HCT116 (cell line): ENCODE measurements around the gene PHF2. TPM values are rescaled to one million over a fixed set of nuclear protein-coding genes. Genes with fewer than 3 reads are reported as not detected.

ENCODE experiments used
- ATAC-seq: fragments of 200-7000 bp; cut with Tn5 transposase; 2 replicates; pipeline ENCODE4 v1.9.1; 2020; ENCODE audit warnings: mild to moderate bottlenecking, moderate library complexity
- BruUV-seq: library from RNA; stranded (reverse); fragments of 400-500 nt; replicated peaks from 2 replicates; lab custom pipeline; 2021; lab: Mats Ljungman, UMichigan
- CTCF ChIA-PET: fragments of 300-600 bp; sonication (Branson Sonifier 250); formaldehyde crosslinking; loops from one replicate; lab custom pipeline; 2021; ENCODE audit warnings: antibody characterized with exemption; lab: Charles Lee
- POLR2A ChIA-PET: fragments of 300-600, 350-600 bp; sonication (Branson Sonifier 250); formaldehyde crosslinking; loops from one replicate; lab custom pipeline; 2021; ENCODE audit warnings: antibody characterized with exemption; lab: Charles Lee
- RAD21 ChIA-PET, 2 experiments: fragments of 300-600 bp; sonication (Branson Sonifier 250); formaldehyde crosslinking; loops; one replicate each; lab custom pipeline; 2023; ENCODE audit warnings: low total read pairs in 2 of 2; ENCODE audit not compliant: uncharacterized antibody in 2 of 2, unreplicated experiment in 2 of 2, low non-redundant PET in 1 of 2; lab: Charles Lee
- DNase-seq: peaks from one replicate; pipeline ENCODE4 v3.0.0-alpha.2; 2010; ENCODE audit warnings: low read depth, low spot score
- H2AFZ ChIP-seq: fragments of 200-600 bp; shearing (Covaris generic), sonication (generic); 2 replicates; pipeline ENCODE4 v1.6.1; 2017; ENCODE audit warnings: low read depth, mixed run types, mixed read lengths, antibody characterized with exemption, low read length; ENCODE audit not compliant: poor library complexity, severe bottlenecking
- H3K27ac ChIP-seq: 2 replicates; pipeline ENCODE4 v1.5.1; 2012; ENCODE audit warnings: low read depth, low read length
- H3K27me3 ChIP-seq: fragments of 200-600 bp; sonication (generic); 2 replicates; pipeline ENCODE4 v1.6.1; 2016; ENCODE audit warnings: mixed run types, low read length, mixed read lengths; ENCODE audit not compliant: insufficient read depth
- H3K36me3 ChIP-seq, 2 experiments: fragments of 200-500 bp in 1 of 2; fragments of 200-600 bp in 1 of 2; sonication (Bioruptor generic) in 1 of 2; sonication (generic) in 1 of 2; 2 replicates each; pipeline versions ENCODE4 v1.5.1 to v1.6.1; 2014 to 2016; ENCODE audit warnings: low read length in 2 of 2, inconsistent platforms in 1 of 2, mixed read lengths in 1 of 2, mixed run types in 1 of 2; ENCODE audit not compliant: insufficient read depth in 2 of 2, control insufficient read depth in 1 of 2
- H3K4me1 ChIP-seq, 2 experiments: fragments of 200-600 bp in 1 of 2; sonication (generic) in 1 of 2; 2 replicates each; pipeline versions ENCODE4 v1.5.1 to v1.6.1; 2012 to 2017; ENCODE audit warnings: low read length in 2 of 2, inconsistent platforms in 1 of 2, mild to moderate bottlenecking in 1 of 2, mixed read lengths in 1 of 2, mixed run types in 1 of 2, moderate library complexity in 1 of 2; ENCODE audit not compliant: insufficient read depth in 2 of 2, control insufficient read depth in 1 of 2
- H3K4me2 ChIP-seq: fragments of 200-600 bp; sonication (generic); 2 replicates; pipeline ENCODE4 v1.6.1; 2017; ENCODE audit warnings: mixed run types, low read length, mixed read lengths
- H3K4me3 ChIP-seq, 2 experiments: fragments of 200-600 bp in 1 of 2; sonication (generic) in 1 of 2; replicated peaks in 1 of 2; 2 replicates each; pipeline ENCODE4 v1.5.1; 2011 to 2016; ENCODE audit warnings: low read length in 2 of 2, control low read depth in 1 of 2, low read depth in 1 of 2, mild to moderate bottlenecking in 1 of 2, mixed read lengths in 1 of 2, mixed run types in 1 of 2
- H3K79me2 ChIP-seq: fragments of 200-600 bp; sonication (generic); 2 replicates; pipeline ENCODE4 v1.6.1; 2017; ENCODE audit warnings: mild to moderate bottlenecking, mixed run types, low read length, moderate library complexity, mixed read lengths; ENCODE audit not compliant: insufficient read depth
- H3K9ac ChIP-seq: fragments of 200-600 bp; sonication (generic); 2 replicates; pipeline ENCODE4 v1.6.1; 2016; ENCODE audit warnings: low read length, mixed read lengths
- H3K9me2 ChIP-seq: fragments of 200-600 bp; sonication (generic), shearing (Covaris generic); 2 replicates; pipeline ENCODE4 v1.6.1; 2017; ENCODE audit warnings: mixed run types, mild to moderate bottlenecking, moderate library complexity; ENCODE audit not compliant: insufficient read depth
- H3K9me3 ChIP-seq, 2 experiments: fragments of 200-500 bp in 1 of 2; fragments of 200-600 bp in 1 of 2; sonication (Bioruptor generic) in 1 of 2; sonication (generic) in 1 of 2; 2 replicates each; pipeline ENCODE4 v1.6.1; 2014 to 2017; ENCODE audit warnings: low read length in 2 of 2, mixed read lengths in 2 of 2, inconsistent platforms in 1 of 2, low read depth in 1 of 2, mild to moderate bottlenecking in 1 of 2, mixed run types in 1 of 2, moderate library complexity in 1 of 2; ENCODE audit not compliant: control insufficient read depth in 1 of 2, insufficient read depth in 1 of 2
- H4K20me1 ChIP-seq: fragments of 200-600 bp; sonication (generic), shearing (Covaris generic); 2 replicates; pipeline ENCODE4 v1.6.1; 2017; ENCODE audit warnings: mixed run types, mild to moderate bottlenecking, moderate library complexity; ENCODE audit not compliant: insufficient read depth
- ATF3 ChIP-seq: IDR thresholded peaks from 2 replicates; pipeline ENCODE4 v1.6.1; 2012
- CBX3 ChIP-seq: IDR thresholded peaks from 2 replicates; pipeline ENCODE4 v1.6.1; 2012; ENCODE audit warnings: low read depth
- CEBPB ChIP-seq: IDR thresholded peaks from 2 replicates; pipeline ENCODE4 v1.6.1; 2012; ENCODE audit warnings: low read depth
- ELF1 ChIP-seq: IDR thresholded peaks from 2 replicates; pipeline ENCODE4 v1.6.1; 2012; ENCODE audit warnings: low read depth, borderline replicate concordance
- FOSL1 ChIP-seq: IDR thresholded peaks from 2 replicates; pipeline ENCODE4 v1.6.1; 2012; ENCODE audit warnings: low read depth
- JUND ChIP-seq: IDR thresholded peaks from 2 replicates; pipeline ENCODE4 v1.6.1; 2012
- POLR2A ChIP-seq: IDR thresholded peaks from 2 replicates; pipeline ENCODE4 v1.7.0; 2011; ENCODE audit warnings: borderline replicate concordance; ENCODE audit not compliant: insufficient read depth, insufficient read length; ENCODE audit errors: extremely low read depth
- POLR2AphosphoS5 ChIP-seq: IDR thresholded peaks from 2 replicates; pipeline ENCODE4 v1.6.1; 2011; ENCODE audit warnings: mild to moderate bottlenecking, low read depth, low read length, moderate library complexity
- RAD21 ChIP-seq: IDR thresholded peaks from 2 replicates; pipeline ENCODE4 v1.6.1; 2012; ENCODE audit warnings: low read depth, mild to moderate bottlenecking
- SIN3A ChIP-seq: IDR thresholded peaks from 2 replicates; pipeline ENCODE4 v1.6.1; 2012; ENCODE audit warnings: low read depth
- SP1 ChIP-seq: IDR thresholded peaks from 2 replicates; pipeline ENCODE4 v1.6.1; 2012; ENCODE audit warnings: low read depth
- SRF ChIP-seq: IDR thresholded peaks from 2 replicates; pipeline ENCODE4 v1.6.1; 2012; ENCODE audit warnings: low read depth
- TCF7L2 ChIP-seq: IDR thresholded peaks from 2 replicates; pipeline ENCODE4 v1.7.0; 2011; ENCODE audit warnings: borderline replicate concordance, inconsistent platforms; ENCODE audit not compliant: insufficient read depth, insufficient read length; ENCODE audit errors: extremely low read depth
- YY1 ChIP-seq: IDR thresholded peaks from 2 replicates; pipeline ENCODE4 v1.6.1; 2011; ENCODE audit warnings: low read length, low read depth, moderate library complexity, mild to moderate bottlenecking; ENCODE audit not compliant: insufficient replicate concordance; ENCODE audit errors: extremely low read depth
- ZFX ChIP-seq: fragments of 450-650 bp; IDR thresholded peaks from 2 replicates; pipeline ENCODE4 v1.6.1; 2017
- ZNF274 ChIP-seq: fragments of 200-500 bp; sonication (Bioruptor generic); IDR thresholded peaks from 2 replicates; pipeline ENCODE4 v1.6.1; 2014; ENCODE audit warnings: mild to moderate bottlenecking, low read depth, low read length, inconsistent platforms
- intact Hi-C: fragments of 100-400 bp; cut with micrococcal nuclease; formaldehyde crosslinking; loops from 2 replicates; pipeline ENCODE4 v1.10.0; 2022
- total RNA-seq: library from RNA; stranded (reverse); gene quantifications from one replicate; pipeline ENCODE4 v1.2.1, GENCODE V29; 2021; ENCODE audit not compliant: unreplicated experiment
- TF ChIP-seq, protein P1 (sequence below): IDR thresholded peaks from 2 replicates; pipeline ENCODE4 v1.6.1; 2012
- TF ChIP-seq, protein P2 (sequence below), 3 experiments: fragments of 200-600 bp in 1 of 3; sonication (generic) in 1 of 3; IDR thresholded peaks in 2 of 3; conservative IDR thresholded peaks in 1 of 3; 2 replicates each; pipeline ENCODE4 v1.5.1; 2012 to 2017; ENCODE audit warnings: low read depth in 2 of 3, low read length in 2 of 3, antibody characterized with exemption in 1 of 3, borderline replicate concordance in 1 of 3, control low read depth in 1 of 3, mild to moderate bottlenecking in 1 of 3, mixed read lengths in 1 of 3, mixed run types in 1 of 3, moderate library complexity in 1 of 3; ENCODE audit not compliant: insufficient read depth in 1 of 3

The PHF2 gene
- total RNA-seq, 1 experiment from 2014 or later, result 20.6 TPM

DNA sequence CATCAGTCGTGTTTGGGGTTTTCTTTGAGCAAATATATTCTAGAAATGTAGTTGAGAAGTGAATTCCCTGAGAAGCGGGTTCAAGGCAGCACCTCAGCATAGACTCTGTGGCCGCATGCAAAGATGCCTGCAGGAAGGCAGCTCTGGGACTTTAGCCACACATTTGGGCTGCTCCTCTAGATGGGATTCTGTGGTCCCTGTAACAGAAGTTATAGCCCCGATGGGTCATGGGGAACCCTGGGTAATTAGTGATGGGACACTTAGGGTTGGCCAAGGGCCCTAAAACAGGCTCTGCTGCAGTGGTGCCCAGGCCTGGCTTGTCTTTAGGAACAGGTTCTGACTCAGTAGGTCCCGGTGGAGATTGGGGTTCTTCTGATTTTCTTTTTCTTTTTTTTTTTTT is 36.8 kb downstream of the PHF2 start:
- H3K4me1 ChIP-seq, result no peaks in the 10 kb centered on the region
- H3K36me3 ChIP-seq, result no peaks in the 10 kb centered on the region

GRCh38 chr9:93613791-93614190 is 37.4 kb downstream of the PHF2 start:
- Histone ChIP-seq H3K27ac (no peak overlapping the region), H3K4me1 (no peaks in the 10 kb centered on the region), H3K9me3 (0 out of 4 replicates have a peak, but pooled peaks cover 0 to 3% of the 10 kb centered on the region in 2 experiments), H4K20me1 (no peaks in the 10 kb centered on the region), H3K36me3 (no peaks in the 10 kb centered on the region), H3K79me2 (no peaks in the 10 kb centered on the region; the same call in 1 of the 2 replicates), H3K9ac (no peak overlapping the region), H3K4me2 (no peak overlapping the region), H3K9me2 (no peaks in the 10 kb centered on the region), H3K4me3 (no peak overlapping the region), H2AFZ (no peak overlapping the region), H3K27me3 (no peaks in the 10 kb centered on the region)
- ChIA-PET CTCF (no interaction called here), RAD21 (no interaction called here), POLR2A (no interaction called here)
- ATAC-seq (no peak), DNase-seq (no peak)
- BruUV-seq, result no TSS peak
- no peak for TF ChIP-seq ZNF274
- no peak for TF ChIP-seq JUND
- TF ChIP-seq FOSL1, result no peak
- no peak for TF ChIP-seq TCF7L2
- TF ChIP-seq CEBPB, result no peak
- TF ChIP-seq RAD21, result no peak
- TF ChIP-seq, protein P1, sequence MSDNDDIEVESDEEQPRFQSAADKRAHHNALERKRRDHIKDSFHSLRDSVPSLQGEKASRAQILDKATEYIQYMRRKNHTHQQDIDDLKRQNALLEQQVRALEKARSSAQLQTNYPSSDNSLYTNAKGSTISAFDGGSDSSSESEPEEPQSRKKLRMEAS, result no peak
- TF ChIP-seq SIN3A, result no peak
- no peak for TF ChIP-seq SRF
- TF ChIP-seq ZFX, result no peak
- no peak for TF ChIP-seq YY1
- TF ChIP-seq POLR2A, result no peak
- TF ChIP-seq, protein P2, sequence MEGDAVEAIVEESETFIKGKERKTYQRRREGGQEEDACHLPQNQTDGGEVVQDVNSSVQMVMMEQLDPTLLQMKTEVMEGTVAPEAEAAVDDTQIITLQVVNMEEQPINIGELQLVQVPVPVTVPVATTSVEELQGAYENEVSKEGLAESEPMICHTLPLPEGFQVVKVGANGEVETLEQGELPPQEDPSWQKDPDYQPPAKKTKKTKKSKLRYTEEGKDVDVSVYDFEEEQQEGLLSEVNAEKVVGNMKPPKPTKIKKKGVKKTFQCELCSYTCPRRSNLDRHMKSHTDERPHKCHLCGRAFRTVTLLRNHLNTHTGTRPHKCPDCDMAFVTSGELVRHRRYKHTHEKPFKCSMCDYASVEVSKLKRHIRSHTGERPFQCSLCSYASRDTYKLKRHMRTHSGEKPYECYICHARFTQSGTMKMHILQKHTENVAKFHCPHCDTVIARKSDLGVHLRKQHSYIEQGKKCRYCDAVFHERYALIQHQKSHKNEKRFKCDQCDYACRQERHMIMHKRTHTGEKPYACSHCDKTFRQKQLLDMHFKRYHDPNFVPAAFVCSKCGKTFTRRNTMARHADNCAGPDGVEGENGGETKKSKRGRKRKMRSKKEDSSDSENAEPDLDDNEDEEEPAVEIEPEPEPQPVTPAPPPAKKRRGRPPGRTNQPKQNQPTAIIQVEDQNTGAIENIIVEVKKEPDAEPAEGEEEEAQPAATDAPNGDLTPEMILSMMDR (IDR thresholded peaks at IDR 0.05 in 2 of 3, conservative IDR thresholded peaks at IDR 0.05 in 1 of 3; ENCODE audit: borderline replicate concordance in 1 of 3, insufficient read depth in 1 of 3, low read depth in 2 of 3, low read length in 2 of 3), result no peak
- TF ChIP-seq POLR2AphosphoS5, result no peak
- TF ChIP-seq ATF3, result no peak
- no peak for TF ChIP-seq ELF1
- TF ChIP-seq SP1, result no peak
- intact Hi-C loops, result no loop called here

More for the DNA sequence above, 36.8 kb downstream of the PHF2 start:
- H3K9me3 ChIP-seq, result 0 out of 4 replicates have a peak, but pooled peaks cover 0 to 3% of the 10 kb centered on the region in 2 experiments
- intact Hi-C loops, result no loop called here
- no peak overlapping the region for H3K4me3 ChIP-seq
- RAD21 ChIA-PET, result no interaction called here
- H2AFZ ChIP-seq, result no peak overlapping the region
- TF ChIP-seq RAD21 (no peak), ELF1 (no peak), JUND (no peak), CBX3 (no peak)
- no peak overlapping the region for H3K4me2 ChIP-seq
- H4K20me1 ChIP-seq, result no peaks in the 10 kb centered on the region
- H3K9me2 ChIP-seq, result no peaks in the 10 kb centered on the region
- no TSS peak for BruUV-seq
- peaks cover 4% of the 10 kb centered on the region for H3K79me2 ChIP-seq
- no peak overlapping the region for H3K9ac ChIP-seq
- DNase-seq (no peak), ATAC-seq (no peak)
- no peaks in the 10 kb centered on the region for H3K27me3 ChIP-seq
- CTCF ChIA-PET, result no interaction called here
- H3K27ac ChIP-seq, result no peak overlapping the region
- POLR2A ChIA-PET, result no interaction called here
